Epithelial cell of proximal tubule (primary cell): ENCODE results near the gene GTF2IRD1. TPM values are rescaled to one million over a fixed set of nuclear protein-coding genes. Genes with fewer than 3 reads are reported as not detected.

Experiments
- DNase-seq: peaks from one replicate; pipeline ENCODE4 v3.0.0-alpha.2; 2011; ENCODE audit warnings: low read depth
- H3K4me3 ChIP-seq: 2 replicates; pipeline ENCODE4 v1.5.1; 2011; ENCODE audit warnings: low read depth, mild to moderate bottlenecking, low read length
- total RNA-seq: library from RNA; depleted of rRNA; stranded (reverse); fragments of >200 nt; gene quantifications from 2 replicates; pipeline ENCODE4 v1.2.3, GENCODE V29; 2015
- TF ChIP-seq, protein P1 (sequence below): conservative IDR thresholded peaks from 2 replicates; pipeline ENCODE4 v1.5.1; 2012; ENCODE audit warnings: low read depth, mild to moderate bottlenecking, low read length

The GTF2IRD1 gene
- total RNA-seq, 1 donor from 2014 or later = 23.8 TPM

DNA sequence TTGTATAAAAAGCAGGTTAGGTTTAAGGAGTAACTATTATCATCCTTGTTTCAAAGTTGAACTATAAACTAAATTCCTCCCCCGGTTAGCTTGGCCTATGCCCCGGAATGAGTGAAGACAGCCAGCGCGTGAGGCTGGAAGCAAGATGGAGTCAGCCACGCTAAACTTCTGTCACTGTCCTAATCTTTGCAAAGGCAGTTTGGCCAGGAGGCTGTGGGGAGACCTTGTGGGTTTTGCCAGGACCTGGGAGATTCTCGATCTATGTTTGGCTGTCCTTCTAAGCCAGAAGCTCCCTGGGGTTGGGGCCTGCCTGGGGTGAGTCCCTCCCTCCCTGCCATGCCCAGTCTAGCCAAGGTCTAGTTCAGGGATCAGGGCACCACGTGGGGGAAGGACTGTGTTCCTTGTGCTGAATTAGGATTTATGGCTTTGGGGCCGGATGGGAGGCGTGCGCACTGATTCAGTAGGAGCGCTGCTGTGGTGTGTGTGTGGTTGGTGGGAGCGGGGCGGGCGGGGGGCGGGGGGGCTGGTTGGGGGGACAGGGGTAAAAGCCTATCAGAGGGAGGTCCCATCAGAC is 871 bp upstream of the GTF2IRD1 start:
- H3K4me3 ChIP-seq = peak overlapping the region; percentile 87
- DNase-seq = no peak
- TF ChIP-seq, protein P1, sequence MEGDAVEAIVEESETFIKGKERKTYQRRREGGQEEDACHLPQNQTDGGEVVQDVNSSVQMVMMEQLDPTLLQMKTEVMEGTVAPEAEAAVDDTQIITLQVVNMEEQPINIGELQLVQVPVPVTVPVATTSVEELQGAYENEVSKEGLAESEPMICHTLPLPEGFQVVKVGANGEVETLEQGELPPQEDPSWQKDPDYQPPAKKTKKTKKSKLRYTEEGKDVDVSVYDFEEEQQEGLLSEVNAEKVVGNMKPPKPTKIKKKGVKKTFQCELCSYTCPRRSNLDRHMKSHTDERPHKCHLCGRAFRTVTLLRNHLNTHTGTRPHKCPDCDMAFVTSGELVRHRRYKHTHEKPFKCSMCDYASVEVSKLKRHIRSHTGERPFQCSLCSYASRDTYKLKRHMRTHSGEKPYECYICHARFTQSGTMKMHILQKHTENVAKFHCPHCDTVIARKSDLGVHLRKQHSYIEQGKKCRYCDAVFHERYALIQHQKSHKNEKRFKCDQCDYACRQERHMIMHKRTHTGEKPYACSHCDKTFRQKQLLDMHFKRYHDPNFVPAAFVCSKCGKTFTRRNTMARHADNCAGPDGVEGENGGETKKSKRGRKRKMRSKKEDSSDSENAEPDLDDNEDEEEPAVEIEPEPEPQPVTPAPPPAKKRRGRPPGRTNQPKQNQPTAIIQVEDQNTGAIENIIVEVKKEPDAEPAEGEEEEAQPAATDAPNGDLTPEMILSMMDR = no peak

DNA sequence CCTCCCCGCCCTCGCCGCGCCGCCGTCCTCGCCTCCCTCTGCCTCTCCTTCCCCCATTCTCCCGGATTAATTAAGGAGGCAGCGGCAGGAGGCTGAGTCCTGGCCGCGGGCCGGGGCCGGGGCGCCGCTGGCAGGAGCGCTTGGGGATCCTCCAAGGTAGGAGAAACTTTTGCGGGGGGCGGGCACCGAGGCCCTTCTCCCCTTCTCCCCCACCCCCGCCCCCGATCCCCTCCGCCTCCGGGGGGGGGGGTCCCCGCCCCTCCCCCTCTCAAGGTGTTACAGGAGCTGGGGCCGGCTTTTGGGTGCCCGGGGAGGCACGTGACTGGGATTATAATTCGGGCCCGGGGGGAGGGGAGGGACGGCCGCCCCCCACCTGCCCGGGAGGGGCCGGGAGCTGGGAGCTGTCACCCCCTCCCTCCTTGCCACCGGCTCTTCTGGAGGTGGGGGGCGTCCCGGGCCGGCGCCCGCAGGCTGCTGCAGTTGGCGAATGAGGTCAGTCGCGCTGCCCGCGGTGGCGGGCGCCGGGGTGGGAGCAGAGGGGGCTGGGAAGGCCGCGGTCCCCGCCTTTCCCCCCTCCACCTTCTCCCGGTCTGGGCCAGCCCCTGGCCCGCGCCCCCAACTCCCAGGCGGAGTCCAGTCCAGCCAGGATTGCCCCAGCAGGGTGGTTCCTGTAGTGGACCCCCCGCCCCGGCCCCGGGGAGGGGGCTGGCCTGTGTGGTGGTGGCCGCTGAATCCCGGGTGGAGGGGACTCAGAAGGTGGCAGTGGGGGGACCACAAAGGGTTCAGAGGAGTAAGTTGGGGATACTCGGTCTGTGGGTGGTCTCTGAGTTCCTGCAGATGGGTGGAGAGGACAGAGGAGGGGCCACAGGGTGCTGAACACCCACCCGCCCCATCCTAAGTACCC is 567 bp downstream of the GTF2IRD1 start:
- H3K4me3 ChIP-seq = peak overlapping the region; percentile 87
- no peak for DNase-seq
- TF ChIP-seq, protein P1 = no peak

DNA sequence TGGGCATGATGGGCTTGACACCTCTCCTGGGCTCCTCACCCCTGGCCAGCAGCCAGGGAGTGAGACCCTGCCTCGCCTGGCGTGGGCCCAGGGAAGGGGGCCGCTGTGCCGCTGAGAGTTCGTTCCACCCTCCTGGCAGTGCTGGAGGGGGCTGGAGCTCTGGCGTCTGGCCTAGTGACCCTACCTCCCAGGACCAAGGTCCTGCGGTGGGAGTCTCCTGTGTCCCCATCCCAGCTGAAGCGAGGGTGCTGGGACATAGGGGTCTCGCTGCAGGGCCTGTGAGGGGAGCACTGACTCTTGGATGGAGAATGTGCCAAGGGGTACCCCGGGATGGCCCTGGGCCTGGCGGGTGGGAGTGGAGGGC is 1.2 kb downstream of the GTF2IRD1 start:
- DNase-seq = no peak

DNA sequence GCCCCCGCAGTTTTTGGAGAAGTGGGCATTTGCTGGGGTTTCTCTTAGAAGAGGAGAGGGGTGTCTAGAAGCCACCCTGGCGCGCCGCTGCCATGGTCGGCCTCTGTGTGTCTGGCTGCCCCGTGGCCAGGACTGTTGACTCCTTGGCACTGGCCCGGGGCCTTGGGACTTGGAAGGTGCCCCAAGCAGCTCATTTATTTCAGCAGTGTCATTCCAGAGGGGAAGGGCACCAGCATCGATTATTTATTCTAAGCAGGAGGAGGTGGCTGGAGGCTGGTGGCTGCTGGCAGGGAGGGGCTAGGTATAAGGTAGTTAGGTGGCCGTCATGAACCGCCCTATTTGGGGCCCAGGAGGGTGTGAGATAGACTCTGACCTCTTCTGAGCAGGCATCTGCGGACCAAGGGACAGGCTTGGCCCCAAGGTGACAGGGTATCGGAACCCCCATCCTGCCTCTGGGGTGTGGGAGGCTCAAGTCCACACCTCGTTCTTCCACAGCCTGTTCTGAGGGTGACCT is 1.6 kb downstream of the GTF2IRD1 start:
- H3K4me3 ChIP-seq = peak overlapping the region; percentile 87
- no peak for DNase-seq
- TF ChIP-seq, protein P1 = no peak

More for the DNA sequence above, 1.2 kb downstream of the GTF2IRD1 start:
- TF ChIP-seq, protein P1 = no peak
- peak overlapping the region; percentile 87 for H3K4me3 ChIP-seq

DNA sequence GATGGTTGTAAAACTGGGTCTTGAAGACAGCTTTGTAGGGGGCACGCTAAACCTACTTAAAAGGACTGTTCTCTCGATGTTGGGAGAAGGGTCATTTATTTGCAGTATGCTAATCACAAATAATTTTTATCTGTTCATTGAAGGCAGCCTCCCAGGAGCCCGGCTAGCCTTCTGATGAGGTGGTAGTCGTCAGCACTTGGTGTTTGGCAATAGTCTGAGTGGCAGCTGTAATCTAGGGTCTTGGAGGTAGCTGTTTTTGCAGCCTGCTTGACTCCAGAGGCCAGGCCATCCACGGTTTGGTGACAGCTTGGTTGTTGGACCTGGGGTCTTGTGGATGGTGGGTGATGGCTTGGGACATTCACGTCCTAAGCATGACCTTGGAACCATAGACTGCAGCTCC is 2.2 kb downstream of the GTF2IRD1 start:
- peak overlapping the region; percentile 87 for H3K4me3 ChIP-seq
- TF ChIP-seq, protein P1 = no peak
- no peak for DNase-seq

DNA sequence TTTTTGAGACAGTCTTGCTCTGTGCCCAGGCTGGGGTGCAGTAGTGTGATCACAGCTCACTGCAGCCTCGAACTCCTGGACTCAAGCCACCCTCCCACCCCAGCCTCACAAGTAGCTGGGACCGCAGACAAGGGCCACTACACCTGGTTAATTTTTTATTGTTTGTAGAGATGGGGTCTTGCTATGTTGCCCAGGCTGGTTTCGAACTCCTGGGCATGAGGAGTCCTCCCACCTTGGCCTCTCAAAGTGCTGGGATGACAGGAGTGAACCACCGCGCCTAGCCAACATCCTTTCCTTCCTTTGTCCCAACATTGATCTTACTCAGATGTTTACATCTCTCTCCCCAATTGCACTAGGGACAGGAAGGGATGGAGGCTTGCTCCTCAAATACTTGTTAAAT is 3.3 kb downstream of the GTF2IRD1 start:
- TF ChIP-seq, protein P1 = no peak

More for the DNA sequence above, 3.3 kb downstream of the GTF2IRD1 start:
- DNase-seq = no peak
- no peak overlapping the region for H3K4me3 ChIP-seq
